Chondrocyte (in vitro differentiated cells): Measurements from ENCODE around the gene MYLK. TPM values are rescaled to one million over a fixed set of nuclear protein-coding genes. Genes with fewer than 3 reads are reported as not detected.

Experiments
- DNase-seq: peaks from one replicate; pipeline ENCODE4 v3.0.0; 2021; ENCODE audit warnings: mixed read lengths, low spot score
- H3K27ac Mint-ChIP-seq: one replicate; pipeline ENCODE4 v1.8.0; 2021; ENCODE audit warnings: mild to moderate bottlenecking, moderate library complexity, mixed read lengths; ENCODE audit not compliant: unreplicated experiment
- H3K27me3 Mint-ChIP-seq: 2 replicates; pipeline ENCODE4 v1.8.0; 2021; ENCODE audit warnings: low read depth, mixed read lengths
- H3K36me3 Mint-ChIP-seq: 2 replicates; pipeline ENCODE4 v1.8.0; 2021; ENCODE audit warnings: low read depth, mixed read lengths
- H3K4me1 Mint-ChIP-seq: 2 replicates; pipeline ENCODE4 v1.8.0; 2021; ENCODE audit warnings: low read depth, mild to moderate bottlenecking, mixed read lengths
- H3K4me3 Mint-ChIP-seq: one replicate; pipeline ENCODE4 v1.8.0; 2021; ENCODE audit warnings: mild to moderate bottlenecking, moderate library complexity, mixed read lengths; ENCODE audit not compliant: unreplicated experiment
- H3K9me3 Mint-ChIP-seq: 2 replicates; pipeline ENCODE4 v1.8.0; 2021; ENCODE audit warnings: low read depth, mixed read lengths
- CTCF ChIP-seq: fragments of 200-600 bp; sonication (generic); IDR thresholded peaks from 2 replicates; pipeline ENCODE4 v1.5.0; 2021; ENCODE audit warnings: antibody characterized with exemption, mild to moderate bottlenecking, moderate library complexity
- total RNA-seq: library from RNA; stranded (reverse); gene quantifications from 3 replicates; pipeline ENCODE4 v1.2.1, GENCODE V29; 2021

MYLK gene
- total RNA-seq, 1 donor from 2014 or later = 405 TPM

DNA sequence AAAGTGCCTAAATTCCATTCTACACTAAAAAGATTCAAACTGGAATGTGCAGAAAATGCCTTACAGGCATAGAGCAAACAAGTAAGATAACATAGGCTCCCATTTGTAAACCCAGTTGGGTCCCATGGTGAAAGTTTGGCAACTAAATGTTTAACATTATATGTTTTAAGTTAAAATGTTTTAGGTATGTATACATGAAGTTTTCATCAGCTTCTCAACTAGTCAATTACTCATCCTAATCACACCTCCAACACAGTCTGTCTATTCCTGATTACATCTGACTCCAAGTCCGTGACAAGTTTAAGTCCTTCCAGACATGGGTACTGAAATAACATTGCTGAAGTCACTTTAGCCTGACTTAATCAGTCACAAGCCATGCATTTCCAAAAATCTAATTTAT lies 25.0 kb downstream of the MYLK start:
- H3K36me3 Mint-ChIP-seq = no peaks in the 10 kb centered on the region
- H3K27ac Mint-ChIP-seq = peak overlapping the region; percentile 74
- DNase-seq = no peak
- no peaks in the 10 kb centered on the region for H3K27me3 Mint-ChIP-seq
- peaks cover 36% of the 10 kb centered on the region for H3K4me1 Mint-ChIP-seq
- peaks cover 12% of the 10 kb centered on the region for H3K9me3 Mint-ChIP-seq
- TF ChIP-seq CTCF = no peak
- H3K4me3 Mint-ChIP-seq = no peak overlapping the region

- H3K27me3 Mint-ChIP-seq = no peaks in the 10 kb centered on the region
- TF ChIP-seq CTCF = no peak
- H3K4me3 Mint-ChIP-seq = no peak overlapping the region
- H3K4me1 Mint-ChIP-seq = peaks cover 21% of the 10 kb centered on the region
- H3K27ac Mint-ChIP-seq = no peak overlapping the region
- DNase-seq = no peak
- no peaks in the 10 kb centered on the region for H3K36me3 Mint-ChIP-seq
- H3K9me3 Mint-ChIP-seq = peaks cover 7% of the 10 kb centered on the region
These were observed 29.2 kb downstream of the MYLK start for GRCh38 chr3:123854905-123855304.

DNA sequence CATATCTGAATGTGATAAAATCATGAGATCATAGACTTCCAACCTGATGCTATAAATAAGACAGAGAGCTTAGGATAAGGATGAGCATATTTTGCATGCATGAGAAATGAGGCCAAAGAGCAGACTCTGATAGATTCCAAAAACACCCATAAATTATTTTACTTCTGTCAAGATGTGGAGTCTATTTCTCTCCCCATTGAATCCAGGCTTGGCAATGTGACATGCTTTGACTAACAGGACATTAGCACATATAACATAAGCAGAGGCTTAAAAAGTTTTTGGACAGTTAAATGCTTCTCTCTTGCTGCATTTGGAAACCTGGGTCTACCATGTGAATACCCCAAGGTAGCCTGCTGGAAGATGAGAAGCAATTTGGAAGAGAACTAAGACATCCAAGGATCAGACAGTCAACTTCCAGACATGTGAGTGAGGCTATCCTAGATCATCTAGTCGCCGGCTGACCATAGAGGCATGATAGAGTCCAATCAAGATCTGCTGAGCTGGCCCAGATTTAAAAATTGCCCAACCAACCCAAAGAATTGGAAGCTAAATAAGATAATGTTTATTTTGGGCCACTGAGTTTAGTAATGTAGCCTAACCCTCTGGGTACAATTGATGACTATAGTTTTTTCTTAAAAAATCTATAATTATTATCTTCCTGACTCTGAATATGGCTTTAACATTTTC lies 30.3 kb downstream of the MYLK start:
- peaks cover 14% of the 10 kb centered on the region for H3K9me3 Mint-ChIP-seq
- peaks cover 10% of the 10 kb centered on the region for H3K4me1 Mint-ChIP-seq
- H3K36me3 Mint-ChIP-seq = peaks cover 2% of the 10 kb centered on the region
- no peak for DNase-seq
- H3K4me3 Mint-ChIP-seq = no peak overlapping the region
- no peak for TF ChIP-seq CTCF
- H3K27me3 Mint-ChIP-seq = no peaks in the 10 kb centered on the region
- H3K27ac Mint-ChIP-seq = no peak overlapping the region

GRCh38 chr3:123847209-123847608 lies 36.9 kb downstream of the MYLK start:
- no peak overlapping the region for H3K27ac Mint-ChIP-seq

GRCh38 chr3:123843668-123844067 lies 40.5 kb downstream of the MYLK start:
- Mint-ChIP-seq H3K9me3 (peaks cover 44% of the 10 kb centered on the region), H3K4me3 (no peak overlapping the region), H3K27ac (no peak overlapping the region), H3K36me3 (peaks cover 19% of the 10 kb centered on the region), H3K4me1 (peaks cover 5% of the 10 kb centered on the region), H3K27me3 (no peaks in the 10 kb centered on the region)
- no peak for TF ChIP-seq CTCF
- DNase-seq = no peak

More at GRCh38 chr3:123847209-123847608, 36.9 kb downstream of the MYLK start:
- no peak for DNase-seq
- H3K27me3 Mint-ChIP-seq = no peaks in the 10 kb centered on the region
- H3K9me3 Mint-ChIP-seq = peaks cover 29% of the 10 kb centered on the region
- no peak for TF ChIP-seq CTCF
- H3K36me3 Mint-ChIP-seq = peaks cover 9% of the 10 kb centered on the region
- H3K4me3 Mint-ChIP-seq = no peak overlapping the region
- H3K4me1 Mint-ChIP-seq = peaks cover 2% of the 10 kb centered on the region
